Keratinocyte (primary cell): ENCODE results near the gene VPS13A. TPM values are rescaled to one million over a fixed set of nuclear protein-coding genes. Genes with fewer than 3 reads are reported as not detected.

ENCODE experiments used
- DNase-seq: peaks from one replicate; pipeline ENCODE4 v3.0.0-alpha.2; 2011; ENCODE audit warnings: low read depth, missing footprints, low spot score
- FAIRE-seq: peaks from 2 replicates; lab custom pipeline; 2011; peaks lifted over from hg19 to GRCh38; lab: Jason Lieb, UNC
- H2AFZ ChIP-seq: 2 replicates; pipeline ENCODE4 v1.6.0; 2012; ENCODE audit warnings: low read length, control low read depth, inconsistent platforms; ENCODE audit not compliant: control insufficient read depth
- H3K27ac ChIP-seq: 2 replicates; pipeline ENCODE4 v1.5.1; 2011; ENCODE audit warnings: low read length; ENCODE audit not compliant: control insufficient read depth, insufficient read depth
- H3K27me3 ChIP-seq: 3 replicates; pipeline ENCODE4 v1.6.0; 2011; ENCODE audit warnings: low read length; ENCODE audit not compliant: control insufficient read depth, insufficient read depth; ENCODE audit errors: extremely low read depth
- H3K36me3 ChIP-seq, 2 experiments: 2 replicates in 1 of 2; 3 replicates in 1 of 2; pipeline ENCODE4 v1.5.1; 2011; ENCODE audit warnings: low read length in 2 of 2, mild to moderate bottlenecking in 1 of 2; ENCODE audit not compliant: control insufficient read depth in 2 of 2, insufficient read depth in 2 of 2; ENCODE audit errors: extremely low read depth in 1 of 2
- H3K4me1 ChIP-seq: 3 replicates; pipeline ENCODE4 v1.5.1; 2011; ENCODE audit warnings: low read length; ENCODE audit not compliant: control insufficient read depth, insufficient read depth; ENCODE audit errors: extremely low read depth
- H3K4me2 ChIP-seq: 3 replicates; pipeline ENCODE4 v1.6.0; 2011; ENCODE audit warnings: low read depth, low read length; ENCODE audit not compliant: control insufficient read depth, insufficient read depth; ENCODE audit errors: extremely low read depth
- H3K4me3 ChIP-seq, 3 experiments: fragments of 200-600 bp in 1 of 3; sonication (generic) in 1 of 3; 2 replicates in 2 of 3; 3 replicates in 1 of 3; pipeline ENCODE4 v1.5.1; 2011 to 2016; ENCODE audit warnings: low read length in 3 of 3, mild to moderate bottlenecking in 3 of 3, control low read depth in 2 of 3, inconsistent platforms in 1 of 3, low read depth in 1 of 3, mixed read lengths in 1 of 3, mixed run types in 1 of 3, moderate library complexity in 1 of 3; ENCODE audit not compliant: control insufficient read depth in 2 of 3, insufficient read depth in 2 of 3; ENCODE audit errors: extremely low read depth in 1 of 3
- H3K79me2 ChIP-seq: 2 replicates; pipeline ENCODE4 v1.6.0; 2012; ENCODE audit warnings: low read length; ENCODE audit not compliant: control insufficient read depth, insufficient read depth
- H3K9ac ChIP-seq: 3 replicates; pipeline ENCODE4 v1.6.0; 2011; ENCODE audit warnings: low read length; ENCODE audit not compliant: control insufficient read depth, insufficient read depth; ENCODE audit errors: extremely low read depth
- H3K9me1 ChIP-seq: 3 replicates; pipeline ENCODE4 v1.6.0; 2011; ENCODE audit warnings: low read length; ENCODE audit not compliant: control insufficient read depth, insufficient read depth; ENCODE audit errors: extremely low read depth
- H3K9me3 ChIP-seq: 2 replicates; pipeline ENCODE4 v1.5.1; 2012; ENCODE audit warnings: low read depth, low read length; ENCODE audit not compliant: control insufficient read depth
- H4K20me1 ChIP-seq: 3 replicates; pipeline ENCODE4 v1.6.0; 2011; ENCODE audit warnings: low read length; ENCODE audit not compliant: control insufficient read depth, insufficient read depth; ENCODE audit errors: extremely low read depth
- CTCF ChIP-seq, 3 experiments: IDR thresholded peaks in 1 of 3; conservative IDR thresholded peaks in 1 of 3; optimal IDR thresholded peaks in 1 of 3; 2 replicates in 2 of 3; 3 replicates in 1 of 3; pipeline versions ENCODE3 to v1.5.1; 2011; ENCODE audit warnings: low read length in 3 of 3, mild to moderate bottlenecking in 3 of 3, moderate library complexity in 2 of 3, control low read depth in 1 of 3, inconsistent platforms in 1 of 3; ENCODE audit not compliant: insufficient read depth in 2 of 3; ENCODE audit errors: extremely low read depth in 1 of 3
- EZH2 ChIP-seq: IDR thresholded peaks from one replicate; pipeline ENCODE4 v1.6.1; 2012; ENCODE audit warnings: inconsistent platforms, mild to moderate bottlenecking, low read length, moderate library complexity
- dilution Hi-C: fragments of 300-500 bp; cut with MboI; formaldehyde crosslinking; loops from one replicate; pipeline ENCODE4 v1.7.0; 2020; ENCODE audit warnings: low sequenced_read_pairs; ENCODE audit not compliant: extremely low pct_ligation_motif_present
- polyA plus RNA-seq, 5 experiments: library from polyadenylated mRNA; depleted of rRNA in 3 of 5; stranded (reverse) in 3 of 5; stranded (forward) in 1 of 5; unstranded in 1 of 5; fragments of >200 nt; gene quantifications; 1 replicate in 1 of 5; 2 replicates in 3 of 5; 3 replicates in 1 of 5; pipeline versions ENCODE4 v1.2.1 to v1.2.3, GENCODE V29; 2011 to 2012; ENCODE audit warnings: missing spikeins in 2 of 5, low read depth in 1 of 5, low replicate concordance in 1 of 5

The VPS13A gene
- polyA plus RNA-seq, 1 donor (not counting 4 experiments of a cell fraction or from before 2014, with no cell fraction given): 55.3 TPM

GRCh38 chr9:77142366-77142765 is 35.0 kb upstream of the VPS13A start:
- peaks cover 6% of the 10 kb centered on the region for H3K4me1 ChIP-seq
- DNase-seq (no peak), FAIRE-seq (no peak)
- no peak overlapping the region for H3K9ac ChIP-seq
- no peak for TF ChIP-seq CTCF (optimal IDR thresholded peaks at IDR 0.05 in 1 of 3, IDR thresholded peaks at IDR 0.05 in 1 of 3, conservative IDR thresholded peaks at IDR 0.05 in 1 of 3; ENCODE audit: extremely low read depth in 1 of 3, insufficient read depth in 2 of 3, low read length in 3 of 3)
- TF ChIP-seq EZH2: no peak
- no peaks in the 10 kb centered on the region for H3K9me3 ChIP-seq
- no peak overlapping the region for H3K27ac ChIP-seq
- H3K4me3 ChIP-seq: no peak overlapping the region
- dilution Hi-C loops: no loop called here
- no peaks in the 10 kb centered on the region for H3K36me3 ChIP-seq
- H3K4me2 ChIP-seq: no peak overlapping the region
- H2AFZ ChIP-seq: no peak overlapping the region
- no peaks in the 10 kb centered on the region for H3K9me1 ChIP-seq
- no peaks in the 10 kb centered on the region for H4K20me1 ChIP-seq
- H3K27me3 ChIP-seq: no peaks in the 10 kb centered on the region
- no peaks in the 10 kb centered on the region for H3K79me2 ChIP-seq

DNA sequence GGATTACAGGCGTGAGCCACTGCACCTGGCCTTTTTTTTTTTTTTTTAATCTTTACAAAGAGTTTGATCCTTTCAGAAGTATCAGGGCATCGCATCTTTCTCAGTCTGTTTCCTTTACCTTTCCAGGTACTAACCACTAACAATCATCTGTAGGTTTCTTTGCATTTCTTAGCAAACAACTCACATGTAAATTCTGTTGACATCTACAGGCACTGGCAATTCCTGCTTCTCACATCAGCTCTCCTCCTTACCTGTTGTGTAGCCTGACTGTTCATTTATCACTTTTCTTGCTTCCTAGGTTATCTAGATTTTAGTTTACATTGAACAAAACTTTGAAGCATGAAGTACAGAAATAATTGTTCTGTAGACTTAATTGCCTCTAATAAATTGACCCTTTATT is 27.5 kb upstream of the VPS13A start:
- DNase-seq: no peak
- Histone ChIP-seq H3K9ac (no peak overlapping the region), H4K20me1 (no peaks in the 10 kb centered on the region), H3K27ac (no peak overlapping the region), H3K27me3 (no peaks in the 10 kb centered on the region), H3K9me3 (no peaks in the 10 kb centered on the region), H3K4me1 (no peaks in the 10 kb centered on the region), H3K79me2 (no peaks in the 10 kb centered on the region), H2AFZ (no peak overlapping the region), H3K4me3 (no peak overlapping the region), H3K36me3 (no peaks in the 10 kb centered on the region), H3K9me1 (no peaks in the 10 kb centered on the region), H3K4me2 (no peak overlapping the region)
- TF ChIP-seq CTCF (optimal IDR thresholded peaks at IDR 0.05 in 1 of 3, IDR thresholded peaks at IDR 0.05 in 1 of 3, conservative IDR thresholded peaks at IDR 0.05 in 1 of 3; ENCODE audit: extremely low read depth in 1 of 3, insufficient read depth in 2 of 3, low read length in 3 of 3) (no peak), EZH2 (no peak)
- dilution Hi-C loops: no loop called here
- no peak for FAIRE-seq
